Kidney tubule cell (primary cell): ENCODE measurements around the gene DSCAML1.
"Not testable (repeated sequence)": the region's sequence is repeated elsewhere in the genome, so short reads cannot be mapped to it uniquely, and the experiment has no call there.

Experiments
- DNase-seq: peaks from one replicate; pipeline ENCODE4 v3.0.0-alpha.2; 2018; ENCODE audit warnings: low spot score

The DSCAML1 gene

DNA sequence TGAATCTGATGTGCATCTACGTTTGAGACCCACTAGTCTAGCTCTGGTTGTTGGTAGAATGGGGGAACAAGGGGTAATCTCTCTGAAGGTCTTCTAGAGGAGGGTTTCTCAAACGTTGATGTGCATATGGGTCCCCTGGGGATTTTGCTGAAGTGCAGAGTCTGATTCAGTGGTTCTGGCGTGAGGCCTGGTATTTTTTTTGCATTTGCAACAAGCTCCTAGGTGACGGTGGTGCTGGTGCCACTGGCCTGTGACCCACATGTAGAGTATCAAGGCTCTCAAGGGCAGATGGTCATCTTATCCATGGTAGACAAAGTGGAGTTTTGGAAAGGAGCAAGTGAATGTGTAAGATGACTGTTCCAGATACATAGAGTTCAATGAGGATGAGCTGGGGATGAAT lies 372.2 kb downstream of the DSCAML1 start:
- DNase-seq = no peak

DNA sequence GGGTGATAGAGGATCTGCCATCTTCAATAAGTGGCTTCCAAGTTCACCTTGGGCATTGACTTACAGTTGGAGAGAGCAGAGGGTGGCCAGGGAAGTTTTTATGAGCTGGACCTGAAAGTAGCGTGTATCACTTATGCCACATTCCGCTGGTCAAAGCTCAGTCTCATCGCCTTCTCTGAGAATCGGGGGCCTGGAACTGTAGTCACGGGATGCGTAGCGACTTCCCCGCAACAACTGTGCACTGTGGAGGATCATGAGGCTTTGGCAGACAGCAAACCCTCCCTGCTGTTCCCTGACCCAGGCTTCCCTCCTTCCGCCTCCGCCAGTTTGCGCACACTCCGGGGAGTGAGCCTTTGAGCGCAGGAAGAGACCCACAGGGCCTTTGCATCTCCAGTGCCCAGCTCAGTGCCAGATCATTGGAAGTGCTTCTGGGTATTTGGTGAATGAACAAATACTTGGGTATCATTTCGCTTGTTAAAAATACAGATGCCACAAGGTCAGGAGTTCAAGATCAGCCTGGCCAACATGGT lies 373.9 kb downstream of the DSCAML1 start:
- DNase-seq = no peak

- DNase-seq = no peak
These were observed 375.5 kb downstream of the DSCAML1 start for GRCh38 chr11:117421476-117421875.

DNA sequence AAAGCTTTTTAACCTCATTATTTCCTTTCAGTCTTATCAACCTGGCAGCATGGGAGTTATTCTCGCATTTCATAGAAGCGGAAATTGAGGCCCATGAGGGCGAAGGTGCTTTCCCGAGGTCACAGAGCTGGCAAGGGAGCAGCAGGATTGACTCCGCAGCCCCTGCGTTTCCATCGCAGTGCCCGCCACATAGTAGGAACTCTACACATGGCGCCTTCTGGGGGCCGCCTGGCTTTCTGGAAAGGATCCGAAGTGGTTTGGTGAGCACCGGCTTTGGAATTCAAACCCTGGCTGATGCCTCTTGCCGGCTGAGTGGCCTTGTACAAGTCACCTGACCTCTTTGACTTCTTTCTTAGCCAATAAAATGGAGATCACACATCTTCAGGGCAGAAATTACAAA lies 376.0 kb downstream of the DSCAML1 start:
- peak; percentile 5 for DNase-seq

GRCh38 chr11:117420598-117420997 lies 376.4 kb downstream of the DSCAML1 start:
- DNase-seq = no peak

- DNase-seq = no peak
These were observed 376.9 kb downstream of the DSCAML1 start for GRCh38 chr11:117420143-117420485.

GRCh38 chr11:117419482-117420142 lies 377.4 kb downstream of the DSCAML1 start:
- DNase-seq = peak; percentile 48

DNA sequence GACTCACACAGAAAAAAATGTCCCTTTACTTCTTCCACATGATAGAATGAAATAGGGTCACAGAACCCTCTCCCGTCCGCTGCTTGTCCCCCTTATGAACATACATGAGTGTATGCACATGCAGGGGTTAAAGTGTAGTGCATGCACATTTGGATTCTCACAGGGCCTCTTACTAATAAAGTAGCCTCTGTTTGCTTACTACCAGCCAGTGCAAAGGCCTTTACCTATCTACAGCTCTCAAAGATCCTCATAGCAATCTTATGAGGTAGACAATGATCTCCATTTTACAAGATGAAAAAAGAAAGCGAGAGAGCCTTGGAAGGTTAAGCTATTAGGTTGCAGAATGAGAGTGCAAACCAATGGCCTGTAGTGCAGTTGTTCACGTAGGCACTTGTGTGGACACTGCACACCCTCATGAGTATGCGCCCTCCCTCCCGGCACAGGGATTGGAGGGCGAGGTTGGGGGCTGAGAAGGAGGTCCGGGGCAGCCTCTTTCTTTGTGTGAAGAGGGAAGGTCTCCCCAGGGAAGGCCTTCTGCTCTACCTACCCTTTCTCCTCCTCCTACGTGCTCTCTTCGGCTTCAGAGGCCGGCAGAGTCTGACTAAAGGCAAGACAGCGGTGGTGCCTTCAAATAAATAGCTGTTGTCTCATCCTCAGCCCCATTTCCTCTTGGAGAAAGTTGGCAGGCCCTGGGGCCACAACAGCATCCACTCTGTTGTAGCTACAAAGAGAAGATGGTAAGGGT lies 378.1 kb downstream of the DSCAML1 start:
- no peak for DNase-seq

- no peak for DNase-seq
These were observed 379.2 kb downstream of the DSCAML1 start for GRCh38 chr11:117417856-117418255.

- DNase-seq = no peak
These were observed 379.7 kb downstream of the DSCAML1 start for GRCh38 chr11:117417342-117417741.

DNA sequence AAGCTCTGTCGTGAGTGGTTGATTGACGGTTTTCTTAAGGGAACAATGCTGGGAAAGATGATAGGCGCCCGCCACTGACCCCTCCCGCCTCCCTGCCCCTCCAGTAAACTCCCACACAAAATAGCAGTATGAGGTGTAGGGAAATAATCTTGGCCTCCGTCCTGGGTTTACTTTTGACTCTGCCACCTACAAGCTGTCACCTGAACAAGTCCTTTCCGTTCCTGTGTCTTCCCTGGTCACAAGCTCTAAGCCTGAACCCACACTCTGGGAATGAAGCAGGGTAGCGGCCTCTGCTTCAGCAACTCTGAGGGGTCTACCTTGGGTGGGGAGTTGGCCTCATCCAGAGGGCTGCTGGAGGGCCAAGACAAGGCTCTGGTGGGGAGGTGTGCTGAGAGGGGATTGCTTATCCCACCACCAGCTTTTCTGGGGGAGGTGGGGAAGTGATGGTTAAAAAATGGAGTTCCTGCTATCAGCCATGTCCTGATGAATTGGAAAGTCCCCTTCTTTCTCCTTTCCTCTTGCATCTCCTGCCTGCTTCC lies 381.6 kb downstream of the DSCAML1 start:
- no peak for DNase-seq

GRCh38 chr11:117414724-117415123 lies 382.3 kb downstream of the DSCAML1 start:
- DNase-seq = no peak

DNA sequence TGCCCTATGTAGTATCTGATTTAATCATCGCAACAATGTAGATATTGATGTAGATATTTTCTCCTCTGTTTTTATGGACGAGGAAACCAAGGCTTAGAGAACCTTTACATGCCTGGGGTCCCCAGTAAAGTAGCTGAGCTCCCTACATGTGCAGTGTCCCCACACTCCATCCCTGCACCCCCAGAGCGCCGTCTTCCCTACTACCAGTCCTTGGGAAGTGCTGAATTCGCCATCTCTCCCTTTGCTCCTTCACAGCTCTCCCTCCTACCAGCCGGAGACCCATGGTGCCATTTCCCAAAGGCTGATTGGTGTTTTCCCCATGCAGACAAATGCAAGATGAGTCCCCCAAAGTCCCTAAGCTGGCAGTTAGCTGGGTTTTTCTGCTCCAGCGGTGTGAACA lies 383.4 kb downstream of the DSCAML1 start:
- DNase-seq = no peak

DNA sequence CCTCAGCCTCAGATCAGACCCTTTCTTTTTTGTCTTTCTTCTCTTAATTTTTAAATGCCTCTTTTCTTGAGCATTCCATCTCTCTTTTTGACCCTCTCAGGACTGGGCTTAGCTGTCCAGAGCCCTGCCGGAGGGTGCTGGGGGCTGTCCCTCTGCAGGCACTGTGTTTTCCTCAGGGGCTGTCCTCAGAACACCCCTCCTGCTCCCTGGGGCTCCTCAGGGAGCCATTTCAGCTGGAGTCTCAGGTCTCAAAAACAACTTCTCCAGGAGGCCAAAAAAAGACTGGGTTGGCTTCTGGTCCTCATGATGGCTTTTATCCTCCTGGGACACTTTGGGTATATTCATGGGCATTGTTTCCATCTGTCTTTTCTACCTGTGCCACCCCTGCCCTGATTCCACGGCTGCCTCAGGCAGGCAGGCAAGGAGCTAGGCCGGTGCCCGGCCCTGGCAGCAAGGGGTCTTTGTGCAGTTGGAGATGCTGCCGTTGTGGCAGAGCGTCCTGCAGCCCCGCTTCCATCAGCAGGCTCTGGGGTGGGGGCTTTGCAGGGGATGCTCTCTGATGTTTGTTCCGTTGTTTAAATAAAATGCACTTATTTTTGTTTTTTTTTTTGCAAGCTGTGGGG lies 384.3 kb downstream of the DSCAML1 start:
- no peak for DNase-seq

- no peak for DNase-seq
These were observed 384.8 kb downstream of the DSCAML1 start for GRCh38 chr11:117412176-117412575.

DNA sequence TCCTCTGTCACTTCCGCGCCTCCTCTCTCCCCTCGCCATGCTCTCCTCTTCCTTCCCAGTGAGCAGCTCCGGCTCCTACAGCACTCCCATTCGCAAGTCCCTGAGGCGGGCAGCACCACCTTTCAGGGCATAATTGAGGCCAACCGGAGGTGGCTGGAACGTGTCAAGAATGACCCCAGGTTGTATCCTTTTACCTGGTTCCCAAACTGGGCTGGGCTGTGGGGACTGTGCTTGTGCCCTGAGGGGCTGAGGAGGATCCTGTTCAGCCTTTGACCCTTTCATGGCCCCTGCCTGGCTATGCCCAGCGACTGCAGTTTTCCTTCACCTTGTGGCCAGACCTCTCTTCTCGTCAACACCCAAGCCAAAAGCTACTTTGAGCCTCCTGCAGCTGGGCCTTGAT lies 385.3 kb downstream of the DSCAML1 start:
- no peak for DNase-seq

GRCh38 chr11:117410861-117411710 lies 385.9 kb downstream of the DSCAML1 start:
- DNase-seq = no peak

GRCh38 chr11:117410238-117410637 lies 386.8 kb downstream of the DSCAML1 start:
- DNase-seq = no peak

- no peak for DNase-seq
These were observed 387.5 kb downstream of the DSCAML1 start for GRCh38 chr11:117409511-117409910.

DNA sequence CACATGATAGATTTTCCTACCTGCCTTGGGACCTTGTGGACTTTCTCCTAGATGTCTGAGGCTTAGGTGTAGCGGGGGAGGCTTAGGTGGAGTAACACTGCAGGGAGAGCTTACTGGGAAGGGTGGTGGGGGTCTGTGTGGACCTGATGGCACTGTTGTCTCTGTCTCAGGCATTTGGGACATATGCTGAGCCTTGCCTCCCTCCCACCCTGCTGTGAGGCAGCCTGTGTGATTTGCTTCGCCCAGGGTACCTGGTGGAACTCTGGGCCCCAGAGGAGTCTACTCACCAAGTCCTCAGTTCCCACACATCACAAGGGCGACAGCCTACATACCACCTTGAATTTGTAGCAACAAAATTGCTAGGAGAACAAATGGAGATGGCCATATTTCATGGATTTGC lies 388.7 kb downstream of the DSCAML1 start:
- DNase-seq = no peak

- no peak for DNase-seq
These were observed 390.0 kb downstream of the DSCAML1 start for GRCh38 chr11:117407016-117407415.

DNA sequence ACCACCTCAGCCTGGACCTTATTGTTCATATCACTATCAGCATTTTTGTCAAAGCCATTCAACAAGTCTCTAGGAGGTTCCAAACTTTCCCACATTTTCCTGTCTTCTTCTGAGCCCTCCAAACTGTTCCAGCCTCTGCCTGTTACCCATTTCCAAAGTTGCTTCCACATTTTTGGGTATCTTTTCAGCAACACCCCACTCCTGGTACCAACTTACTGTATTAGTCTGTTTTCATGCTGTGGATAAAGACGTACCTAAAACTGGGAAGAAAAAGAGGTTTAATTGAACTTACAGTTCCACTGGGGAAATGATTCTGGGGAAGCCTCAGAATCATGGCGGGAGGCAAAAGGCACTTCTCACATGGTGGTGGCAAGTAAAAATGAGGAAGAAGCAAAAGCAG lies 391.1 kb downstream of the DSCAML1 start:
- DNase-seq = not testable (repeated sequence)
